A549 (cell line): ENCODE data around the gene TAOK3. TPM values are rescaled to one million over a fixed set of nuclear protein-coding genes. Genes with fewer than 3 reads are reported as not detected.
"Not testable (repeated sequence)": the region's sequence is repeated elsewhere in the genome, so short reads cannot be mapped to it uniquely, and the experiment has no call there.

Experiments
- ATAC-seq, 2 experiments: fragments of 200-7000 bp in 1 of 2; fragments of >200 bp in 1 of 2; cut with Nextera tagmentation in 1 of 2; cut with Tn5 transposase in 1 of 2; 3 replicates each; pipeline versions ENCODE4 v1.8.0 to v1.9.1; 2018 to 2020; ENCODE audit warnings: mild to moderate bottlenecking in 1 of 2, moderate library complexity in 1 of 2
- CTCF ChIA-PET: fragments of 300-600 bp; sonication (Branson Sonifier 250); formaldehyde crosslinking; extraction: SDS; loops from one replicate; lab custom pipeline; 2021; ENCODE audit warnings: antibody characterized with exemption, inconsistent platforms; lab: Yijun Ruan, JAX
- POLR2A ChIA-PET: fragments of 350-600 bp; formaldehyde crosslinking; extraction: SDS; loops from one replicate; lab custom pipeline; 2021; ENCODE audit warnings: antibody characterized with exemption, inconsistent platforms; lab: Yijun Ruan, JAX
- DNase-seq, 2 experiments: peaks; one replicate each; pipeline versions ENCODE4 v3.0.0 to v3.0.0-alpha.2; 2011 to 2016; ENCODE audit warnings: low read depth in 1 of 2, low spot score in 1 of 2
- FAIRE-seq: peaks from 2 replicates; lab custom pipeline; 2011; peaks lifted over from hg19 to GRCh38; lab: Jason Lieb, UNC
- H3K27ac ChIP-seq, 2 experiments: fragments of >200 bp; sonication (Bioruptor Twin); formaldehyde crosslinking; 3 replicates each; pipeline ENCODE4 v1.5.1; 2016 to 2017
- H3K4me1 ChIP-seq: fragments of >200 bp; sonication (Bioruptor Twin); formaldehyde crosslinking; 3 replicates; pipeline ENCODE4 v1.6.1; 2016
- H3K4me2 ChIP-seq: fragments of >200 bp; sonication (Bioruptor Twin); formaldehyde crosslinking; 3 replicates; pipeline ENCODE4 v1.6.1; 2016
- H3K4me3 ChIP-seq: fragments of >200 bp; sonication (Bioruptor Twin); formaldehyde crosslinking; 3 replicates; pipeline ENCODE4 v1.5.1; 2016
- H3K9me3 ChIP-seq: fragments of >200 bp; sonication (Bioruptor Twin); formaldehyde crosslinking; 3 replicates; pipeline ENCODE4 v1.6.1; 2016
- BHLHE40 ChIP-seq: IDR thresholded peaks from 2 replicates; pipeline ENCODE4 v1.6.1; 2012; ENCODE audit warnings: low read depth, low read length, inconsistent platforms
- CHD4 ChIP-seq: fragments of 200-600 bp; sonication (generic); IDR thresholded peaks from 2 replicates; pipeline ENCODE4 v1.6.1; 2016; ENCODE audit warnings: antibody characterized with exemption, mild to moderate bottlenecking, borderline replicate concordance
- ESRRA ChIP-seq: fragments of 150-350 bp; IDR thresholded peaks from 2 replicates; pipeline ENCODE4 v1.6.1; 2014; ENCODE audit warnings: mild to moderate bottlenecking, low read length, borderline replicate concordance
- HEYL ChIP-seq: fragments of 250-450 bp; sonication (Bioruptor Pico); IDR thresholded peaks from 2 replicates; pipeline ENCODE4 v1.8.0; 2021; ENCODE audit warnings: mild to moderate bottlenecking, moderate library complexity
- HOXA7 ChIP-seq: fragments of 250-450 bp; sonication (Bioruptor Pico); IDR thresholded peaks from 2 replicates; pipeline ENCODE4 v1.5.0; 2020; ENCODE audit warnings: mild to moderate bottlenecking, moderate library complexity
- HOXB13 ChIP-seq: fragments of 250-450 bp; sonication (Bioruptor Pico); IDR thresholded peaks from 2 replicates; pipeline ENCODE4 v1.5.0; 2020; ENCODE audit warnings: low read depth, mild to moderate bottlenecking, moderate library complexity
- HOXB5 ChIP-seq: fragments of 250-450 bp; sonication (Bioruptor Pico); IDR thresholded peaks from 2 replicates; pipeline ENCODE4 v1.5.0; 2020; ENCODE audit warnings: mild to moderate bottlenecking, moderate library complexity
- JUN ChIP-seq, 2 experiments: fragments of >200 bp; sonication (Bioruptor Twin); formaldehyde crosslinking; IDR thresholded peaks; 2 replicates in 1 of 2; 3 replicates in 1 of 2; pipeline ENCODE4 v1.6.1; 2016 to 2017
- JUNB ChIP-seq: fragments of >200 bp; sonication (Bioruptor Twin); formaldehyde crosslinking; IDR thresholded peaks from 2 replicates; pipeline ENCODE4 v1.6.1; 2016
- KDM1A ChIP-seq: fragments of 200-600 bp; sonication (generic); IDR thresholded peaks from 2 replicates; pipeline ENCODE4 v1.6.1; 2016; ENCODE audit warnings: low read depth, mild to moderate bottlenecking
- KDM5A ChIP-seq: fragments of 200-600 bp; sonication (generic); IDR thresholded peaks from 2 replicates; pipeline ENCODE4 v1.6.1; 2016; ENCODE audit warnings: antibody characterized with exemption, mild to moderate bottlenecking
- MAFK ChIP-seq: fragments of 450-650 bp; IDR thresholded peaks from 2 replicates; pipeline ENCODE4 v1.6.1; 2014; ENCODE audit not compliant: partially characterized antibody
- MYC ChIP-seq: IDR thresholded peaks from 2 replicates; pipeline ENCODE4 v1.6.1; 2012; ENCODE audit warnings: mild to moderate bottlenecking, inconsistent platforms, low read length, improper control_type of control experiment, borderline replicate concordance
- NPAS2 ChIP-seq: fragments of 250-450 bp; sonication (Bioruptor Pico); IDR thresholded peaks from 2 replicates; pipeline ENCODE4 v1.8.0; 2022; ENCODE audit warnings: mild to moderate bottlenecking, moderate library complexity, borderline replicate concordance
- POLR2A ChIP-seq: IDR thresholded peaks from 2 replicates; pipeline ENCODE4 v1.6.1; 2012; ENCODE audit warnings: mild to moderate bottlenecking, low read length
- POLR2AphosphoS2 ChIP-seq: conservative IDR thresholded peaks from 2 replicates; pipeline ENCODE4 v1.6.1; 2012; ENCODE audit warnings: low read length, improper control_type of control experiment, inconsistent platforms
- SMC3 ChIP-seq: fragments of >200 bp; sonication (Bioruptor Twin); formaldehyde crosslinking; IDR thresholded peaks from 3 replicates; pipeline ENCODE4 v1.6.1; 2018; ENCODE audit warnings: inconsistent platforms
- TP53 ChIP-seq: fragments of 250-450 bp; sonication (Bioruptor Pico); IDR thresholded peaks from 2 replicates; pipeline ENCODE4 v1.5.0; 2021; ENCODE audit warnings: mild to moderate bottlenecking, moderate library complexity
- ZFP36 ChIP-seq: fragments of 450-650 bp; IDR thresholded peaks from 2 replicates; pipeline ENCODE4 v1.6.1; 2014; ENCODE audit warnings: borderline replicate concordance; ENCODE audit not compliant: partially characterized antibody
- ZNF302 ChIP-seq: fragments of 250-450 bp; sonication (Bioruptor Pico); IDR thresholded peaks from 2 replicates; pipeline ENCODE4 v1.9.0; 2021; ENCODE audit warnings: inconsistent platforms, mild to moderate bottlenecking, moderate library complexity
- WGBS: methylation state at CpG from one replicate; pipeline ENCODE4 v1.1.6; 2017; ENCODE audit errors: missing lambda C conversion rate; 5-methylcytosine and 5-hydroxymethylcytosine counted together
- polyA plus RNA-seq, 4 experiments: library from polyadenylated mRNA; depleted of rRNA in 3 of 4; stranded (reverse); fragments of >200 nt; fragmentation: RNase III in 1 of 4; extraction: RNeasy Plus Mini Kit Qiagen cat#74134 plus additional on column Dnase treatment in 1 of 4; gene quantifications; 2 replicates in 3 of 4; 3 replicates in 1 of 4; pipeline ENCODE4 v1.2.3, GENCODE V29; 2011 to 2017
- TF ChIP-seq, protein P1 (sequence below): fragments of 450-650 bp; IDR thresholded peaks from 2 replicates; pipeline ENCODE4 v1.6.1; 2014; ENCODE audit warnings: antibody characterized with exemption
- TF ChIP-seq, protein P2 (sequence below): fragments of 150-350 bp; IDR thresholded peaks from 2 replicates; pipeline ENCODE4 v1.6.1; 2014; ENCODE audit warnings: low read depth, mild to moderate bottlenecking, low read length
- TF ChIP-seq, protein P3 (sequence below): IDR thresholded peaks from 2 replicates; pipeline ENCODE4 v1.6.1; 2012
- TF ChIP-seq, protein P4 (sequence below): fragments of 200-600 bp; sonication (generic); IDR thresholded peaks from 2 replicates; pipeline ENCODE4 v1.6.1; 2016; ENCODE audit warnings: antibody characterized with exemption, mild to moderate bottlenecking, moderate library complexity
- TF ChIP-seq, protein P5 (sequence below): fragments of 250-450 bp; sonication (Bioruptor Pico); IDR thresholded peaks from 2 replicates; pipeline ENCODE4 v1.5.0; 2020; ENCODE audit warnings: low read depth, mild to moderate bottlenecking, moderate library complexity
- TF ChIP-seq, protein P6 (sequence below): IDR thresholded peaks from 2 replicates; pipeline ENCODE4 v1.6.1; 2012

Gene TAOK3
- polyA plus RNA-seq, 2 of the 4 experiments (the other 2 are of a cell fraction), result 13.1 to 27.6 TPM

DNA sequence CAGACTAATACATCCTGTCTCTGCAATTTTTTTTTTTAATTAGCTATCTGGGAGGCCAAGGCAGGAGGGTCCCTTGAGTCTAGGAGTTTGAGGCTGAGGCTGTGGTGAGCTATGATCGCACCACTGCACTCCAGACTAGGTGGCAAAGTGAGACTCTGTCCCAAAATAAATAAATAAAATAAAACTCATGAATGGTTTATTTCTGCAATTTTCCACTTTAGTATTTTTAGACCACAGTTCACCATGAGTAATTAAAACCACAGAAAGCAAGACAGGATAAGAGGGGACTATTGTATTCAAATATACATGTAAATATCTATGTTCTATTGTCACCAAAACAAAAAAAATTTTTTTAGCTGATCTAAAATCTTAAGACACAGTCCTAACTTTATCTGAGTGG lies 17.8 kb downstream of the TAOK3 start:
- 89% methylated on average over 1 of the region's 1 CpG for WGBS
- Histone ChIP-seq H3K4me2 (no peak overlapping the region), H3K4me1 (peaks cover 40% of the 10 kb centered on the region), H3K4me3 (no peak overlapping the region), H3K9me3 (no peaks in the 10 kb centered on the region), H3K27ac (no peak overlapping the region)
- DNase-seq (no peak), ATAC-seq (no peak), FAIRE-seq (no peak)
- ChIA-PET CTCF (interaction anchor here (2.2 to 5.8 kb wide), 2 partner anchors 21 to 23 kb away, joined by 6 to 38 read pairs; partner anchors contain the start of gene SUDS3), POLR2A (no interaction called here)
- no peak for TF ChIP-seq HEYL (CRISPR knock-in tag)
- no peak for TF ChIP-seq SMC3
- TF ChIP-seq MAFK, result no peak
- no peak for TF ChIP-seq HOXA7 (CRISPR knock-in tag)
- TF ChIP-seq NPAS2 (CRISPR knock-in tag), result no peak
- TF ChIP-seq, protein P1, sequence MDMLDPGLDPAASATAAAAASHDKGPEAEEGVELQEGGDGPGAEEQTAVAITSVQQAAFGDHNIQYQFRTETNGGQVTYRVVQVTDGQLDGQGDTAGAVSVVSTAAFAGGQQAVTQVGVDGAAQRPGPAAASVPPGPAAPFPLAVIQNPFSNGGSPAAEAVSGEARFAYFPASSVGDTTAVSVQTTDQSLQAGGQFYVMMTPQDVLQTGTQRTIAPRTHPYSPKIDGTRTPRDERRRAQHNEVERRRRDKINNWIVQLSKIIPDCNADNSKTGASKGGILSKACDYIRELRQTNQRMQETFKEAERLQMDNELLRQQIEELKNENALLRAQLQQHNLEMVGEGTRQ, result no peak
- TF ChIP-seq BHLHE40, result no peak
- TF ChIP-seq, protein P2, sequence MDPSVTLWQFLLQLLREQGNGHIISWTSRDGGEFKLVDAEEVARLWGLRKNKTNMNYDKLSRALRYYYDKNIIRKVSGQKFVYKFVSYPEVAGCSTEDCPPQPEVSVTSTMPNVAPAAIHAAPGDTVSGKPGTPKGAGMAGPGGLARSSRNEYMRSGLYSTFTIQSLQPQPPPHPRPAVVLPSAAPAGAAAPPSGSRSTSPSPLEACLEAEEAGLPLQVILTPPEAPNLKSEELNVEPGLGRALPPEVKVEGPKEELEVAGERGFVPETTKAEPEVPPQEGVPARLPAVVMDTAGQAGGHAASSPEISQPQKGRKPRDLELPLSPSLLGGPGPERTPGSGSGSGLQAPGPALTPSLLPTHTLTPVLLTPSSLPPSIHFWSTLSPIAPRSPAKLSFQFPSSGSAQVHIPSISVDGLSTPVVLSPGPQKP, result no peak
- TF ChIP-seq CHD4, result no peak
- TF ChIP-seq HOXB13, result no peak
- TF ChIP-seq, protein P3, sequence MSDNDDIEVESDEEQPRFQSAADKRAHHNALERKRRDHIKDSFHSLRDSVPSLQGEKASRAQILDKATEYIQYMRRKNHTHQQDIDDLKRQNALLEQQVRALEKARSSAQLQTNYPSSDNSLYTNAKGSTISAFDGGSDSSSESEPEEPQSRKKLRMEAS, result no peak
- no peak for TF ChIP-seq POLR2AphosphoS2

DNA sequence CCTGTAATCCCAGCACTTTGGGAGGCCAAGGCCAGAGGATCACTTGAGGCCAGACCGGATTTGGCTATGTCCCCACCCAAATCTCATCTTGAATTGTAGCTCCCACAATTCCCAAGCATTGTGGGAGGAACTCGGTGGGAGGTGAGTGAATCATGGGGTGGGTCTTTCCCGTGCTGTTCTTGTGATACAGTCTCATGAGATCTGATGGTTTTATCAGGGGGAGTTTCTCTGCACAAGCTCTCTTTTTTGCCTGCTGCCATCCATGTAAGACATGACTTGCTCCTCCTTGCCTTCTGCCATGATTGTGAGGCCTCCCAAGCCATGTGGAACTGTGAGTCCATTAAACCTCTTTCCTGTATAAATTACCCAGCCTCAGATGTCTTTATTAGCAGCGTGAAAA lies 18.2 kb downstream of the TAOK3 start:
- H3K4me3 ChIP-seq, DNase-seq, ATAC-seq, POLR2A ChIA-PET, FAIRE-seq, H3K9me3 ChIP-seq, H3K4me2 ChIP-seq, H3K27ac ChIP-seq: not testable (repeated sequence)
- 84% methylated on average over 4 of the region's 4 CpGs for WGBS
- CTCF ChIA-PET, result interaction anchor here (1.4 to 5.8 kb wide), 3 partner anchors 9 to 23 kb away, joined by 3 to 38 read pairs (median 6); partner anchors contain the start of gene SUDS3
- H3K4me1 ChIP-seq, result peaks cover 40% of the 10 kb centered on the region

DNA sequence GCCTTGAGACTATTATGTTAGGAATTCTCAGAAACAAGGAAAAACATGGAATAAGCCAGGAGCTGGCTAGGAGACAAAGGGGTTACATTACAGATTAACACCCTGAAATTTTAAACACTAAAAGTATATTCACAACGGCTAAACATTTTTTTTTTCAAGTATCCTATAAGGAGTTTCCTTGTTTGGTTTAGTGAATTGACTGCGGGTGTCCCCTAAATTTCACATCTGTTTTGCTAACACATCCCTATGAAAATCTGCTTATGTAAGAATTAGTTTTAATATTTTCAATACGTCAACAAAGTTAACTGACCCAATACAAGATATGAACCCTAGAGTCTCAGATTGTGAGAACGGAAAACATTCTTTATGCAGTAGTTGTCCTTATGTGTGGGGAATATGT lies 19.0 kb downstream of the TAOK3 start:
- CTCF ChIA-PET, result interaction anchor here (0.7 to 1.4 kb wide), 3 partner anchors 8 to 79 kb away, joined by 3 to 4 read pairs (median 3); no protein-coding TSS in a partner anchor
- no peaks in the 10 kb centered on the region for H3K9me3 ChIP-seq
- DNase-seq (no peak), ATAC-seq (no peak), FAIRE-seq (no peak)
- peaks cover 33% of the 10 kb centered on the region for H3K4me1 ChIP-seq
- H3K27ac ChIP-seq, result no peak overlapping the region
- 68% methylated on average over 4 of the region's 4 CpGs for WGBS
- POLR2A ChIA-PET, result no interaction called here
- no peak overlapping the region for H3K4me2 ChIP-seq
- H3K4me3 ChIP-seq, result no peak overlapping the region
- no peak for TF ChIP-seq ZNF302
- no peak for TF ChIP-seq BHLHE40
- TF ChIP-seq, protein P1, result no peak
- TF ChIP-seq ESRRA, result no peak
- TF ChIP-seq POLR2A, result no peak
- TF ChIP-seq KDM5A, result no peak
- no peak for TF ChIP-seq SMC3
- no peak for TF ChIP-seq TP53 (CRISPR knock-in tag)
- no peak for TF ChIP-seq ZFP36
- TF ChIP-seq, protein P4, sequence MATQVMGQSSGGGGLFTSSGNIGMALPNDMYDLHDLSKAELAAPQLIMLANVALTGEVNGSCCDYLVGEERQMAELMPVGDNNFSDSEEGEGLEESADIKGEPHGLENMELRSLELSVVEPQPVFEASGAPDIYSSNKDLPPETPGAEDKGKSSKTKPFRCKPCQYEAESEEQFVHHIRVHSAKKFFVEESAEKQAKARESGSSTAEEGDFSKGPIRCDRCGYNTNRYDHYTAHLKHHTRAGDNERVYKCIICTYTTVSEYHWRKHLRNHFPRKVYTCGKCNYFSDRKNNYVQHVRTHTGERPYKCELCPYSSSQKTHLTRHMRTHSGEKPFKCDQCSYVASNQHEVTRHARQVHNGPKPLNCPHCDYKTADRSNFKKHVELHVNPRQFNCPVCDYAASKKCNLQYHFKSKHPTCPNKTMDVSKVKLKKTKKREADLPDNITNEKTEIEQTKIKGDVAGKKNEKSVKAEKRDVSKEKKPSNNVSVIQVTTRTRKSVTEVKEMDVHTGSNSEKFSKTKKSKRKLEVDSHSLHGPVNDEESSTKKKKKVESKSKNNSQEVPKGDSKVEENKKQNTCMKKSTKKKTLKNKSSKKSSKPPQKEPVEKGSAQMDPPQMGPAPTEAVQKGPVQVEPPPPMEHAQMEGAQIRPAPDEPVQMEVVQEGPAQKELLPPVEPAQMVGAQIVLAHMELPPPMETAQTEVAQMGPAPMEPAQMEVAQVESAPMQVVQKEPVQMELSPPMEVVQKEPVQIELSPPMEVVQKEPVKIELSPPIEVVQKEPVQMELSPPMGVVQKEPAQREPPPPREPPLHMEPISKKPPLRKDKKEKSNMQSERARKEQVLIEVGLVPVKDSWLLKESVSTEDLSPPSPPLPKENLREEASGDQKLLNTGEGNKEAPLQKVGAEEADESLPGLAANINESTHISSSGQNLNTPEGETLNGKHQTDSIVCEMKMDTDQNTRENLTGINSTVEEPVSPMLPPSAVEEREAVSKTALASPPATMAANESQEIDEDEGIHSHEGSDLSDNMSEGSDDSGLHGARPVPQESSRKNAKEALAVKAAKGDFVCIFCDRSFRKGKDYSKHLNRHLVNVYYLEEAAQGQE, result no peak
- TF ChIP-seq JUNB, result no peak
- TF ChIP-seq MYC, result no peak
- TF ChIP-seq, protein P5, sequence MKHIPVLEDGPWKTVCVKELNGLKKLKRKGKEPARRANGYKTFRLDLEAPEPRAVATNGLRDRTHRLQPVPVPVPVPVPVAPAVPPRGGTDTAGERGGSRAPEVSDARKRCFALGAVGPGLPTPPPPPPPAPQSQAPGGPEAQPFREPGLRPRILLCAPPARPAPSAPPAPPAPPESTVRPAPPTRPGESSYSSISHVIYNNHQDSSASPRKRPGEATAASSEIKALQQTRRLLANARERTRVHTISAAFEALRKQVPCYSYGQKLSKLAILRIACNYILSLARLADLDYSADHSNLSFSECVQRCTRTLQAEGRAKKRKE, result no peak
- TF ChIP-seq JUN (IDR thresholded peaks at IDR 0.05), result no peak
- no peak for TF ChIP-seq HOXB13
- TF ChIP-seq KDM1A, result no peak
- no peak for TF ChIP-seq HOXB5 (CRISPR knock-in tag)
- TF ChIP-seq, protein P6, sequence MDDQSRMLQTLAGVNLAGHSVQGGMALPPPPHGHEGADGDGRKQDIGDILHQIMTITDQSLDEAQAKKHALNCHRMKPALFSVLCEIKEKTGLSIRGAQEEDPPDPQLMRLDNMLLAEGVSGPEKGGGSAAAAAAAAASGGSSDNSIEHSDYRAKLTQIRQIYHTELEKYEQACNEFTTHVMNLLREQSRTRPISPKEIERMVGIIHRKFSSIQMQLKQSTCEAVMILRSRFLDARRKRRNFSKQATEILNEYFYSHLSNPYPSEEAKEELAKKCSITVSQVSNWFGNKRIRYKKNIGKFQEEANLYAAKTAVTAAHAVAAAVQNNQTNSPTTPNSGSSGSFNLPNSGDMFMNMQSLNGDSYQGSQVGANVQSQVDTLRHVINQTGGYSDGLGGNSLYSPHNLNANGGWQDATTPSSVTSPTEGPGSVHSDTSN, result no peak
